ENCODE data around the gene NLRP10.

The NLRP10 gene

DNA sequence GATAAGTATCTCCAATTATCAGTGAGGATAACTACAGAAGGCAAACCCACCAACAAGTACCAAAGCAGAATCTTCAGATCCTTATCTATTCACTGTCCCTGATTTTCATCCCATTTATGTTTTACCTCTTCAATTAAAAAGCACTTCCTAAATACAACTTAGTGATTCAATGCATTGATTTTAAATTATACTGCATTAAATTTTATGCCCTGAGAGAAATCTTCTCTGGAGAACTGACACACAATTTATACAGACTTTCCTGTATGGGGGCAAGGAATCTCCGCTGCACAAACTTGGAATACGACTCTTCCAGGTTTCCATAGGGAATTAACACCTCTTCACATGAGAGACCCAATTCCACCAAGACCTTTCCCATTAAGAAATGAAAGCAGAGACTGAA lies 23.6 kb downstream of the NLRP10 start, which contains the start of gene OR10A3:
Gene OR10A3, minus strand, starts transcription at position 101 of the 400 bp plus-strand sequence. CDS start 2,188 bp downstream, outside the sequence.
- TF ChIP-seq, protein P1, sequence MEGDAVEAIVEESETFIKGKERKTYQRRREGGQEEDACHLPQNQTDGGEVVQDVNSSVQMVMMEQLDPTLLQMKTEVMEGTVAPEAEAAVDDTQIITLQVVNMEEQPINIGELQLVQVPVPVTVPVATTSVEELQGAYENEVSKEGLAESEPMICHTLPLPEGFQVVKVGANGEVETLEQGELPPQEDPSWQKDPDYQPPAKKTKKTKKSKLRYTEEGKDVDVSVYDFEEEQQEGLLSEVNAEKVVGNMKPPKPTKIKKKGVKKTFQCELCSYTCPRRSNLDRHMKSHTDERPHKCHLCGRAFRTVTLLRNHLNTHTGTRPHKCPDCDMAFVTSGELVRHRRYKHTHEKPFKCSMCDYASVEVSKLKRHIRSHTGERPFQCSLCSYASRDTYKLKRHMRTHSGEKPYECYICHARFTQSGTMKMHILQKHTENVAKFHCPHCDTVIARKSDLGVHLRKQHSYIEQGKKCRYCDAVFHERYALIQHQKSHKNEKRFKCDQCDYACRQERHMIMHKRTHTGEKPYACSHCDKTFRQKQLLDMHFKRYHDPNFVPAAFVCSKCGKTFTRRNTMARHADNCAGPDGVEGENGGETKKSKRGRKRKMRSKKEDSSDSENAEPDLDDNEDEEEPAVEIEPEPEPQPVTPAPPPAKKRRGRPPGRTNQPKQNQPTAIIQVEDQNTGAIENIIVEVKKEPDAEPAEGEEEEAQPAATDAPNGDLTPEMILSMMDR (IDR thresholded peaks at IDR 0.05) = no peak
- DNase-seq = no peak
- no peaks in the 10 kb centered on the region for H3K4me1 ChIP-seq
- peaks cover 0 to 28% (median 11%) of the 10 kb centered on the region in 3 donors for H3K9me3 ChIP-seq
- no peak within 1 kb of the TSS for H3K27ac ChIP-seq
- H3K27me3 ChIP-seq = no peaks in the 10 kb centered on the region
- intact Hi-C loops (cut with DNase I; ENCODE audit: low total_unique reads) = no loop called here
- H3K4me3 ChIP-seq = no peak within 1 kb of the TSS
- no peaks in the 10 kb centered on the region for H3K36me3 ChIP-seq

GRCh38 chr11:7941146-7941545 lies 24.1 kb downstream of the NLRP10 start:
- Histone ChIP-seq H3K4me3 (no peak overlapping the region), H3K36me3 (no peaks in the 10 kb centered on the region), H3K9me3 (peaks cover 0 to 28% (median 11%) of the 10 kb centered on the region in 3 donors), H3K27me3 (no peaks in the 10 kb centered on the region), H3K4me1 (no peaks in the 10 kb centered on the region), H3K27ac (no peak overlapping the region)
- no peak for DNase-seq
- TF ChIP-seq, protein P1 (IDR thresholded peaks at IDR 0.05) = no peak
- intact Hi-C loops (cut with DNase I; ENCODE audit: low total_unique reads) = no loop called here

DNA sequence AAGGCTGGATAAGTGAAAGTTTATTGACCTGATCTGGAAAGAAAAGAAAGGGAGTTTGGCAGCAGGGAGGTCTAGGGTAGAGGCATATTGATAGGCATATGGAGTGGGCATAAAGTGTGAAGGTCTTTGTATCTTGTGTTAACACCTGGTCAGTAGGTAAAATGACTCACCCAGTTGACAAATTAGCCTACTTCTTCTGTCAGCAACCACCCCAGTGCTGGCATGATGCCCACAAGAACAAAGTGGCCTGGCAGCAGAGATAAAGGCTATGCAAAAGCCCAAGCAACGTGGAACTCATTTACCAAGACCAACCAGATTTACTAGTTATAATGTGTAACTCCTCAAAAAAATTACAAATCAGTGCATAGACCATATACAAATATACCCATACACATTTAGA lies 28.6 kb downstream of the NLRP10 start:
- Histone ChIP-seq H3K36me3 (no peaks in the 10 kb centered on the region), H3K9me3 (no peaks in the 10 kb centered on the region), H3K4me1 (no peaks in the 10 kb centered on the region), H3K27me3 (no peaks in the 10 kb centered on the region), H3K27ac (no peak overlapping the region), H3K4me3 (no peak overlapping the region)
- TF ChIP-seq, protein P1 (IDR thresholded peaks at IDR 0.05) = no peak
- DNase-seq = no peak
- intact Hi-C loops (cut with DNase I; ENCODE audit: low total_unique reads) = no loop called here

DNA sequence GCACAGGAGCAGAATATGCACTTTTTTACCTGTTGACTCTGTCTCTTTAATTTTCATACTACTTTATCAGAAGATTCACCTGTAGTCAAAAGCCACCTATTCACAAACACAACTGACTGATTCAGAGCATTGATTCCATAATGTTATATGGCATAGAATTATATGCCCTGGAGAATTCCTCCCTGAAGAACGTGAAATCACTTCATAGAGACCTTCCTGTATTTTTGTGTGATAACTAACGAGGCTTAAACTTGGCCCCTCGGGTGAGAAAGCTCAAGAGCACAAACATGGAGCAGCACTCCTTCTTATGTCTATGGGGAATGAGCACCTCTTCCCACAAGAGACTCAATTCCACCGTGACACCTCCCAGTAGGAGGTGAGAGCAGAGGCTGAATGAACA lies 34.1 kb downstream of the NLRP10 start, which contains the start of gene OR10A6:
Gene OR10A6, minus strand, starts transcription at position 101 of the 400 bp plus-strand sequence. CDS start 2,606 bp downstream, outside the sequence.
- DNase-seq = no peak
- TF ChIP-seq, protein P1 (IDR thresholded peaks at IDR 0.05) = no peak
- Histone ChIP-seq H3K36me3 (no peaks in the 10 kb centered on the region), H3K4me3 (no peak within 1 kb of the TSS), H3K27ac (no peak within 1 kb of the TSS), H3K4me1 (no peaks in the 10 kb centered on the region), H3K27me3 (no peaks in the 10 kb centered on the region), H3K9me3 (no peaks in the 10 kb centered on the region)
- intact Hi-C loops (cut with DNase I; ENCODE audit: low total_unique reads) = no loop called here

- no peaks in the 10 kb centered on the region for H3K27me3 ChIP-seq
- no peaks in the 10 kb centered on the region for H3K9me3 ChIP-seq
- TF ChIP-seq, protein P1 (IDR thresholded peaks at IDR 0.05) = no peak
- no peak for DNase-seq
- no peaks in the 10 kb centered on the region for H3K36me3 ChIP-seq
- H3K4me1 ChIP-seq = no peaks in the 10 kb centered on the region
- intact Hi-C loops (cut with DNase I; ENCODE audit: low total_unique reads) = no loop called here
- H3K4me3 ChIP-seq = no peak overlapping the region
- no peak overlapping the region for H3K27ac ChIP-seq
These were observed 37.6 kb downstream of the NLRP10 start for GRCh38 chr11:7927635-7928034.

DNA sequence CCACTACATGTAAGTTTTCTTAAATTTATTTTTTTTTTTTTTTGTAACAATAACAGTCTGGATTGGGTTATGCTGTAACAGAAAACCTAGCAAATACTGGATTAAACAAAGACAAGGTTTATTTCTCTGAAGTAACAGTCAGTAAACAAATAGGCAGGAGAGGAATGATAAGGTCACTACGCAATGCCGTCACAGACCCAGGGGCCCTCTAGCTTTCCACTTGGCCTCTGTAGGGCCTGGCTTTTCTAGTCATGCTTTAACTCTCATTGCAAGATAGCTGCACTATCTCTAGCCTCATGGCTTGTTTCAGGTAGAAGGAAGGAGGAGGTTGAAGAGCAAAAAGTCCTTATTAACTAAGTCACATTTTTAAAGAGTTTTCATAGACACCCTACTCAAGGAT lies 40.7 kb downstream of the NLRP10 start:
- H3K27ac ChIP-seq = no peak overlapping the region
- intact Hi-C loops (cut with DNase I; ENCODE audit: low total_unique reads) = no loop called here
- no peaks in the 10 kb centered on the region for H3K27me3 ChIP-seq
- TF ChIP-seq, protein P1 (IDR thresholded peaks at IDR 0.05) = no peak
- no peak for DNase-seq
- H3K36me3 ChIP-seq = no peaks in the 10 kb centered on the region
- H3K4me3 ChIP-seq = no peak overlapping the region
- H3K4me1 ChIP-seq = no peaks in the 10 kb centered on the region
- no peaks in the 10 kb centered on the region for H3K9me3 ChIP-seq
